GM21528 (cell line): ENCODE measurements around the gene AMER3.

Experiments
- ATAC-seq: cut with Tn5 transposase; IDR thresholded peaks from one replicate; pipeline ENCODE4 v1.9.1; 2021; ENCODE audit warnings: mild to moderate bottlenecking, moderate library complexity; ENCODE audit not compliant: unreplicated experiment, low FRiP score

AMER3 gene

DNA sequence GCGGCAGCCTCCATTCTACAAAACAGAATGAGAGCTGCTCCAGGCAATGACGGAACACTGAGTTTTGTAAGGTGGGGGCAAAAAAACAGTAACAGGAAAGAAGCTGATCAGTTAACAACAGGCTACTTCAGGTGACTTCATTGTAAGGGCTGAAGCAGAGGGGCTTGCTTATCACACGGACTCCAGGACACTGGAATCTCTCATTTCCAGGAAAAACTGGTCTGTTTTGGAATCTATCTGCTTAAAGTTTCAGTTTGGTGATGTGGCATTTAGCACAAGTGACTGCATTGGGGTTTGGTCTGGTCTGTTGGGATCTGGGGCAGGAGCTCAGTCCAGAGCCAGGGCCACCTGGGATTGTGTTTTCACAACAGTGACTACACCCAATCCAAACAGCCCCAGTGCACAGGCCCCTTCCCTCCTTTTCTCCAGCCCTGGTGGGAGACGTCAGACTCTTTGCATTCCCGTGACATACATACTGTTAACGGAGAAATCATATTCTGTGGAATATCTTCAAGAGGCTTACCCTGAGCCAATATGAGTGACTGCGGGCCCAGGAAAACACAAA, 14.1 kb downstream of the AMER3 start:
- ATAC-seq: no peak

DNA sequence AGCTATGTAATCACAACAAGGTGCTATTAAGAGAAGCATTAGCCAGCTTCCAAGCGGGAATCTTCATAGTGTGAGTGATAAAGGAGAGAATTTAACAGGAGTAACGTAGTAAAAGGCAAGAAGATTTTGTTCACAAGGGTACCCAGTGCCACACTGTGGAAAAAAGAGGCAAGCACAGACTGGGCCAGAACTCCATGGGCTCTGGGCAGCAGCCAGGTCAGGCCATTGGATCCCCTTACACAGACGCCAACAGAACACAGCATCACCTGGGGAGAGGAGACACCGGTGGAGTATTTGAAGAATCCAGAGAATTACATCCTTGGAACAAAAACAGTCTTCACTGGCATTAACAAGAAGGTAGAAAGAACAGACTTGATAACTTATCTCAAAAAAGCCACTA, 21.2 kb downstream of the AMER3 start:
- ATAC-seq: no peak

DNA sequence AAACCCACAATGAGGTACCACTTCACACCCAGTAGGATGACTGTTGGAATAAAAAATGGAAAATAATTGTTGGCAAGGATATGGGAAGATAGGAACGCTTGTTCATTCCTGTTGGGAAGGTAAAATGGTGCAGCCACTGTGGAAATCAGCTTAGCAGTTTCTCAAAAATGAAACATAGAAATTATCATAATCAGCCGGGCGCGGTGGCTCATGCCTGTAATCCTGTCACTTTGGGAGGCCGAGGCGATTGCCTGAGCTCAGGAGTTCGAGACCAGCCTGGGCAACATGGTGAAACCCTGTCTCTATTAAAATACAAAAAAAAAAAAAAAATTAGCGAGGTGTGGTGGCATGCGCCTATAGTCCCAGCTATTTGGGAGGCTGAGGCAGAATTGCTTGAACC, 23.4 kb downstream of the AMER3 start:
- no peak for ATAC-seq

DNA sequence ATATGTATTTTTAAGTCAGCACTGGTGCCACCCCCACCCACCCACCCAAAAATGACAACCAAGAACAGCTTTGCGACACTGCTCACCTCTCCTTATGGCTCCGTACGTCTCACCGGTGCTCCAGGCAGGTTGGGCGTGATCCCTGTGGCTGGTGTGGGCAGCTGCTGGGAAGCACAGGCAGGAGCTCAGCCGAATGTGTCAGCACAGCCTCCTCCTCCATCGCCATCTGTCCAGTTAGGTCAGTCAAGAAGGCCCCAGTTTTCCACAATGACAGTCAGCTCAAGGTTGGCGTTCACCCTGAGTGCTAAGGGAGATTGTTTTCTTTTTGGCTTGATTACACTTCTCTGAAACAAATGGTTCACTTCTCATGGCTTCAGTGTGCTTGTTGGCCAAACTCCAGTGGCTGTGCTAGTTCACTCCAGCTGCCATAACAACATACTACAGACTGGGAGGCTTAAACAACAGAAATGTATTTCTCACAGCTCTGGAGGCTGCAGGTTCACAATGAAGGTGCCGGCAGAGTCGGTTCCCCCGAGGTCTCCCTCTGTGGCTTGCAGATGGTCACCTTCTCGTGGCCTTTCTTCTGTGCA, 30.2 kb downstream of the AMER3 start:
- ATAC-seq: no peak

DNA sequence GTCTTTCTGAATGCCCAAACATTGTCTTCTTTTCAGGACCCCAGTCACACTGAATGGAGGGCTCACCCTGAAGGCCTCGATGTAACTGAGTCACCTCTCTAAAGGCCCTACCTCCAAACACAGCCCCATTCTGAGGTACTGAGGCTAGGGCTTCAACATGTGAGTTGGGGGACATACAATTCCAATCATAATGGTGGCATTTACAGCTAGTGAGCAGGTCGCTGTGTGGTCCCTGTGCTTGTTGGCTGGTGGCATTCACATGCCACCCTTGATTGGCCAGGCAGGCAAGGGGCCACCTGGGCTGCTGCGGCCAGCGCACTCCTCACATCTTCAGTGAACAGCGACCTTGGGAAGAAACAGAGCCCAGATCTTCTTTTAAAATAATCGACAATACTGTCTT, 30.7 kb downstream of the AMER3 start:
- ATAC-seq: no peak

DNA sequence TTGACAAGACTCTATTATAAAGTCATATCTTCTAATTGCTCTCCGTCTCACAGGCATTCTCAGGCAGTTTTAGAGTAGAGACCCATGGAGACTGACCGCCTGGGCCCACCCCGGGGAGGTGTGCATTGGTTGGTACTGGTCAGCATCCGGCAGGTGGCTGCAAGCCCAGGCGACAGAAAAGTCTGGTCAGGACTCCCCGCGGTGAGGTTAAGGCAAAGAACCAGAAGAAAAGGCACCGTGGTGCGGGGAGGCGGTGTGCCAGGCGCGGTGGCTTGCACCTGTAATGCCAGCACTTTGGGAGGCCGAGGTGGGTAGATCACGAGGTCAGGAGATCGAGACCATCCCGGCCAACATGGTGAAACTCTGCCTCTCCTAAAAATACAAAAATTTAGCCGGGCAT, 32.5 kb downstream of the AMER3 start:
- ATAC-seq: no peak

DNA sequence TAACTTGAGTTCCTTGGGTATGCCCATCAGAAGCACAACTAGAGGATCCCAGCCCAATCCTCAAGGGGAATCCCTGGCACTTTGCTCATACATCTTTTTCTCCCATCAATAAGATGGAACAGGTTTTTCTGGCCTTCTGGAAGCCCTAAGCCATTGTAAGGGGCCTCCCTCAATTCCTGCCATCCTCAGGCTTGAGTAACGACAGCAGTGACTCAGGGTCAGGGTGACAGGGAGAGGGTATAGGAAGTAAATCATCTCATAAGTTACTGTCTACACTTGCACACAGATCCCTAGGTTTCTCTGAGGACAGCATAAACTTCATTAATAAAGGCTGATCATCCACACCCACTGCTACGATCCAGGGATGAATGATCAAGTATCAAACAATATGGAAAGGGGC, 35.0 kb downstream of the AMER3 start:
- no peak for ATAC-seq

DNA sequence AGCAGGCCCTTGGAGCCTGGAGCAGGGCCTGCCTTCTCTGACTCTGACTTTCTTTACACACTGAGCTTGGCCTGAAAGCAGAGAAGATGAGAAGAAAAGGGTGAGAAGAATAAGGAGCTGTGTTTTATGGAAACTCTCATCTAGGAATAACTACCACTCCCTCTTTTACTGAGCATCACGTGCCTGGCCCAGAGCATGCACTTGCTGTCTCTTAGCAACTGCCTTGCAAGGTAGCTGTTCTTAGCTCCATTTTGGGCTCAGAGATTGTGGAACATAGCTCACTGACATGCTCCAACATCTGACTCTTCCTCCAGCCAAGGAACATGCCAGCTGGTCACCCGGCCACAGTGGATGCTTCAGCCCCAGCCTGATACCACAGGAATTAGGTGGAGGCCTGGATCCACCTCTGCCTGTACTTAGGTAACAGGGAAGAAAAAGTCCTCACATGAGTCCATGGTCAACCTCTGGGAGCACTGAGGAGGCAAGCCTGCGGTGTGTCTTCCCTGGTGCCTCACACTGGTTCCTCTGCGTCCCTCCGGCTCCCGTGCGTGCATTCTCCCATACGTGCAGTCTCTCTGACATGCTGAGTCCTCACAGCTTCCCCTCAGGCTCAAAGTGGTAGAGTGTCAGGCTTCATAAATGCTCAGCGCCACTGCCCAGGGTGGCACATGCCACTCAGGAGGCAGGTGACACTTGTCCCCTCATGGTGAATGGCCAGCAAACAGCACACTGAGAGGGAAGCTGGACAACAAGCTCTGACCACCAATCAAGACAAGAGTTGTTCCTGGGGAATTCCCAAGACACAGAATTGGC, 35.7 kb downstream of the AMER3 start:
- ATAC-seq: no peak

DNA sequence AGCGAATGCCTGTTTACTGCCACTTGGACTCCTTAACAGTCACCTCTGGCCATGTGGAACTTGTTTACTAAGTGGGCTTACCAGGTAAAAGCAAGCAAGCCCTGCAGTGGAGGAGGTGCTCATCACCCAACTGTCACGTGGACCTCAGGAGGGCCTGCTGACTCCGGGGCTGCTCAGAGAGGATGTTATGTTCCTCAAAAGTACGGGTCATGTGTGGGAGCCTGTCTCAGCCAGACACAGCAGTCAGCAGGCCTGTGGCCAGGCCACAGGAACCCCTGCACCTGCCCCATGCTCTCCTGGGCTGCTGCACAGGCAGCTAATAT, 36.2 kb downstream of the AMER3 start:
- ATAC-seq: no peak

DNA sequence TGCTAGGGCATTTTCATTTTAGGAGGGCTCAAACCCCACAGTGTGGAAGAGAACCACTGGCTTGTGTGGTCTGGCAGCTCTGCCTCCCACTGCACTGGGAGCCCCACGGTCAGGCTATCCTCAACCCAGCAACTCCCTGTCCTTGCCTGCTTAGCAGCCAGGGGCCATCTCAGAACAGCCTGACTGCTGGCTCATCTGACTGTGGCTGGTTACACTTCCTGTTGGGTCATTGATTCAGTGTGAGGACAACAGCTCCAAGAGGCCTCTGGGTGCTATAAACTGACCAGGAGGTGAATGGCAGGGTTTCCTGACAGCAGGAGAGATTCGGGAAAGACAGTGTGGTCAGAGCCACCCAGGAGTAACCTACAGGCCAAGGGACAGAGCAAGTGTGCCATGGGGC, 40.1 kb downstream of the AMER3 start:
- ATAC-seq: no peak

DNA sequence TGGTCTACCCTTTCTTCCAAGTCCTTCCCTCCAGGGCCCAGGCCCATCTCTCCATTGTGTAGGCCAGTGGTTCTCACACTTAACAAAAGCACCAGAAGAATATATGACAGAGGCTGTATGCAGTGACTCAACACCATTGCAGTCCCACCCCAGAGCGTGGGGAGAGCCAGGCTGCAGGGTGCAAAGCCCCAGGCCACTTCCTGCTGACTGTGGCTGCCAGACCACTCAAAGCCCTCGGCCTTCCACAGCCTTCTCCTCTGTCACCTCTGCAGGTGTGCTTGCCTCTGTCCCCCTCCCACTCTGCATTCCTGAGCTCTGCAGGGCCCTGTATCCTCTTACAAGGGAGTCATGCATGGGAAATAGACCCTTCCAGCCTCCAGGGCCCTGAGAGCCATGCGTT, 41.0 kb downstream of the AMER3 start:
- ATAC-seq: no peak

DNA sequence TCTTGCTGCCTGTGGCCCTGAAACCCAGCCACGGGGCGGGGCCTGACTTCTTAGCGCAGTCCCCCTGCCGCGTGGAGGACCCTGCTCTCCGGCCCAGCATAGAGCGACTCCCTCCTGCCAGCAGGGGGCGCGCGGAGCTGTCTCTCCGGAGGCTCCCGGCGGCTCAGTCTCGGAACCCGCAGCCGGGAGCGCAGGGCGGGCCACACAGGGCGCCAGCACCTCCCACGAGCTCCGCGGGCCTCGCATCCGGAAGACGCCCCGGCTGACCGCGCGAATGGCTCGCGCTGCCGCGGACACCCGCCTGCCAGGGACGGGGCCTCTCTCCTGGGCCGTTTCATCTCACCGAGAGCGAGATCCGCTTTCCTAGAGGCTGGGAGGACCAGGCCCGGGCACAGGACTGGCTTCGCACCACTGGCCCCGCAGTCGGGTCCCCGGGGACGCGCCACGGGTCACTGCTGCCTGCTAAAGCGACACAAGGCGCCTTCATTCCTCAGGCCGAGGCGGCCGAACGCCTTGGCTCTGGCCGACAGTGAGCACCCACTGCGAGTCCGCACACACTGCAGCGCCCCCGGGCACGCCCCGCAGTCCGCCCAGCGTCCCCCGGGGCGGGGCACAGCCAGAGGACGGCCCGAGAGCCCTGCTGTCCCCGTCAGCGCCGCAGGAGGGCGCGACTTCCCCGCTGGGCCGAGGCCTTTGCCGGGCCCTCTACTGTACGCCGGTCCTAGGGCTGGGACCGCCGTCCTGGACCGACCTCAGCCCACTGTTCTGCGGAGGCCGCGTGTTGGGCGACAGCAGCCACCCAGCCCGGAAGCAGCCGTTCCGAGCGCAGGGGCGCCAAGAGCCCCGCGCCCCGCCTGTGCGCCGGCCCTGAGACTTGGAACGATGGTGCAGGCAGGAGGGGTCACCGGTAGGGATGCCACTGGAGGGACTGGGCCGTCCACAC, 42.4 kb downstream of the AMER3 start:
- peak; percentile 95 for ATAC-seq

DNA sequence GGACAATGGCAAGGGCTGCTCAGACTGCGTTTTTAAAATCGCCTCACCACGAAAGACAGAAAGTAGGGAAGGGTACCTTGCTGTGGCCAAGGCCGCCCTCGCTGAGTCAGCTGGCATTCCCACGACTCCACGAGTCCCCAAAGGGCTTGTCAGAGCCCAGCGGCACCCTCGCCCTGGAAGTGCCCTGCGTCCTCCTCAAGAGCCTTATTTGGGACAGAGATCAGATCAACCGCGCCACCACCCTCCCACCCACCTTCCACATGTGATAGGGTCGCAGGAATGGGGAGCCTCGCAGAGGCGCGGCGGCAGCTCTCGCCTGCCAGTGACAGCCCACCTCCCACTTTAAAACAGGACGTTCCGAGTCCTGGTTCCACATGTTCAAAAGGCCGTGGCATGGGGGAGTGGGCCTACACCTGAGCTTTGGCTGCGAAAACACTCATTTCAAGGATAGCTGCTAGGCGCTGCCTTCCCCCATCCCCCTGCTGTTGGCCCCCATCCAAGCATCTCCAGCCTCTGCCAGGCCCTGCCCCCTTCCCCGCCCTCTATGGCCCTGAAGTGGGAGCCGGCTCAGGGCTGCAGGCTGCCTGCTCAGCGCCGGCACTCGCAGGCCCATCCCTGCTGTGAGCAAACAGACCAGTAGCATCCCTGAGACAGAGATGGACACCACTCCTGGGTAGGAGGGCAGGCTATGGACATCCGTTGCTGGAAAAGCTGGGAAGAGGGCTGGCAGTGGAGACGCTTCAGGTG, 43.3 kb downstream of the AMER3 start:
- no peak for ATAC-seq

DNA sequence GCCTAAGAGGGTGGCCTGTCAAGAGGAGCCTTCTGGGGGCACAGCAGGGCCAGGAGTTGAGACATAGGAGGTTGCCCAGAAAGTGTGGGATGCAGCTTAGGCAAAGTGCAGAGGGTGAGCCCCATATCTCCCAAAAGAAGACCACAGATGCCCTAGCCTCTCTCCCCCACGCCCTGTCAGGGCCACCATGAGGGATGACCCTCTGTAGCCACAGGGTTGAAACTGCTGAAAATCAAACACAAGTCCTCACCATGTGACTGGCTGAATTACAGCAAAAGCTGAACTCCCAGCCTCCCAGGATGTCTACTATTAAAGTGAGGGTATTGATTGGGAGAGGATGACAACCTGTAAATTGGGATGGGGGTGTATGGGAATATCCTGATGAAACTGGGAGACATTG, 44.0 kb downstream of the AMER3 start:
- ATAC-seq: no peak

DNA sequence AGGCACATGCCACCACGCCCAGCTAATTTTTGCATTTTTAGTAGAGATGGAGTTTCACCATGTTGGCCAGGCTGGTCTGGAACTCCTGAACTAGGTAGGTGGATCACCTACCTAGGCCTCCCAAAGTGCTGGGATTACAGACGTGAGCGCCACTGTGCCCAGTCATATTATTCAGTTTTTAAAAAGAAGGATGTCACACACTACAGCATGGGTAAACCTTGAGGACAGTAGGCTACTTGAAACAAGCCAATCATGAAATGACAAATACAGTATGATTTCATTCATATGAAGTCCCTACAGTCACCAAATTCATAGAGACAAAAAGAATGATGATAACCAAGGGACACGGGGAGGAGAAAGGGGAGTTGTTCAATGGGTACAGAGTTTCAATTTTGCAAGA, 50.3 kb downstream of the AMER3 start:
- no peak for ATAC-seq

DNA sequence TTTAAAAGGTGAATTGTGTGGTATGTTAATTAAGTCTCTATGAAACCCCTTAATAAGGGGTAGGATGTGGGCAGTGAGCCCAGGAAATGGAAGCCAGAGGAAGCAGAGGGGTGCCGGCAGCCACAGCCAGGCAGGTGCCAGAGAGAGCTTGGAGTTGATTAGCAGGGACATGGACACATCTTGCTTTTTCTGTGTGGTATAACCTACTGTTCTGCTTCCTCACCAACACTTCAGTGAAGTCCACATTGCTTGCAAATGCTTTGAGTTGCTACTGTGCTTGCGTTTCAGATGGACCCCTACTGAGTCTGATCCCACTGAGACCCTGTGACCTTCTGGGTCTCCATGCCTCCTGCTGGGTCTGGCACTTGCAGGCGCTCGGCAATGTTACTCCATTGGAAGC, 51.0 kb downstream of the AMER3 start:
- no peak for ATAC-seq

DNA sequence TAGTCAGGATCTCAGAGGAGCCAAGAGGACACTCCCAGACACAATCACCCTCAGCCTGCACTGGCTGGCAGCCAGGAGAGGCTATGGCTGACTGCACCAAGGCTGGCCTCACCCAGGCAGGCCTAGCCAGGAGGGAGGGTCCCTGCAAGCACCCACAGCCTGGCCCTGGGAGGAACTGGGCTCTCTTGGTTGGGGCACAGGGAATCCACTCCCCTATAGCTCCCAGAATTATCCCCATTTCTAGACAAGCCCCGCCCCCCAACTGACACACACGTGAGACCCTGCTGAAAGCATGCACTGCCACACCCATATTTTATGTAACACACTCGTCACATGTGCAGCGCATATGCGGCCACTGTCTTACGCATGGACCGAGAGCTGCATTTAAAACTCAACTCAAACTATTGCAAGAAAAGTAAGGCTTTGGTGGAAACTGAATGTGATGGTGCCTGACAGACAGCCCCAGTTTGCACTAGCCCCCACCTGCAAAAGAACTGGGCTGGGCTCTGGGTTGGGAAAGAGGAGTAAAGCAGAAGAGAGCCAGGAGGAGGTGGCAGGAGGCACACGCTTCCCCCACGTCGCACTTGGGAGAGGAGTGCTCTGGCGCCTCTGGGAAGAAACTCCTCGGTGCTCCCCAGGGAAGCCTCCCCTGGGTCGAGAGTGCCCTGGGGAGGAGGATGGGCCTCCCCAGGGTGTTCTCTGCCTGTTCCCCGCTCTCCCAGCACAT, 52.5 kb downstream of the AMER3 start:
- ATAC-seq: no peak

DNA sequence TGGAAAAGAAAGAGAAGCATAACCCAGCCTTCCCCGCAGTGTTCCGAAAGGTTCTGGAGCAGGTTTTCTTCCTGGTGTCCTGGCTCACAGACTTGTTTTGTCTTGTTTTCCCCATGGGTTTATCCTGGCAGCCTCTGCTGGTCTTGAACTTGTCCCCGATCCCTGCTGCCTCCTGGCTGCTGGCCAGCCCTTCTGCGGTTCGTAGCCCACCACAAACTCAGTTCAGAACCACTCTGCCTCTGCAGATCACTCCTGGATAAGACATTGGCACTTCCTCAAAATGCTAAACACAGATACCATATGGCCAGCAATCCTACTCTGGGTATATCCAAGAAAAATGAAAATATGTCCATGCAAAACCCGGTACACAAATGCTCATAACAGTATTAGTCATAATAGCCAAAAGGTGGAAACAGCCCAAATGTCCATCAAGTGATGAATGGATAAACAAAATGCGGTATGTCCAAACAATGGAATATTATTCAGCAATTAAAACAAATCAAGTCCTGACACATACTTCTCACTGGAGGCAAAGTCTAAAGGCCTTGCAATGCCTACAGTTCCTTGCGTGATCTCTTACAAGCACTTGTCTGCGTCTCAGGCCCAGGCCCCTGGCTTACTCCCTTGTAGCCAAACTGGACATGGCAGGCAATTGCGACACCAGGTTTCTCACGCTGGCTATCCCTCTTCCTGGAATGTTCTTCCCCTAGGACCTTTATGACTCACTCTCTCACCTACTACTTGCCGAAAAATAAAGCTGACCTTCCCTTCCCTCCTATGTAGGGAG, 53.3 kb downstream of the AMER3 start:
- no peak for ATAC-seq

DNA sequence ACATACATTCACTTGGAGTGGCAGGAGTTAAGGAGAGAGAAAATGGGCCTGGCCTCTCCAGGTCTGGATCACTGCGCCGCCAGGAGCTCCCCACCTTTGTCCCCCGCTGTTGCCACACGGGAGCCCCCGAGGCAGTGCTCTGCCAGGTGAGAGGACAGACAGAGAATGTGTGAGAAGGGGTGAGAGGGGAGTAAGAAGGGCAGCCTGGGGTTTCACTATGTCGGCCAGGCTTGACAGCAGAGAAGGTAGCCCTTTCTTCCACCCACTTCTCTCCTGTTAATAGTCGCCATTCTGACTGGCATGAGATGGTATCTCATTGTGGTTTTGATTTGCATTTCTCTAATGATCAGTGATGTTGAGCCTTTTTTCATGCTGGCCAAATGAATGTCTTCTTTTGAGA, 55.1 kb downstream of the AMER3 start:
- no peak for ATAC-seq
